Right atrium auricular region (tissue), 2 donors: ENCODE results near the gene AGPAT3. TPM values are rescaled to one million over a fixed set of nuclear protein-coding genes. Genes with fewer than 3 reads are reported as not detected.
A peak's percentile ranks its signal among the peaks of the same experiment; 100 is the strongest.

ENCODE experiments used
- DNase-seq: peaks from one replicate; pipeline ENCODE4 v3.0.0-alpha.2; 2019; ENCODE audit warnings: low spot score
- H3K27ac ChIP-seq, 2 donors: fragments of 200-600 bp; sonication (generic); 1 replicate in 1 of 2; 2 replicates in 1 of 2; pipeline ENCODE4 v1.5.1; 2016 to 2019
- H3K27me3 ChIP-seq, 2 donors: fragments of 200-600 bp; sonication (generic); one replicate each; pipeline versions ENCODE4 v1.5.1 to v1.6.0; 2017 to 2019
- H3K36me3 ChIP-seq: fragments of 200-600 bp; sonication (generic); one replicate; pipeline ENCODE4 v1.5.1; 2016
- H3K4me1 ChIP-seq, 2 donors: fragments of 200-600 bp; sonication (generic); one replicate each; pipeline versions ENCODE4 v1.5.1 to v1.6.0; 2017 to 2019
- H3K4me3 ChIP-seq, 2 donors: fragments of 200-600 bp; sonication (generic); 1 replicate in 1 of 2; 2 replicates in 1 of 2; pipeline ENCODE4 v1.5.1; 2017 to 2019; ENCODE audit warnings: mild to moderate bottlenecking in 1 of 2, moderate library complexity in 1 of 2
- H3K9me3 ChIP-seq, 2 donors: fragments of 200-600 bp; sonication (generic); one replicate each; pipeline ENCODE4 v1.5.1; 2019
- CTCF ChIP-seq, 2 donors: fragments of 200-600 bp; sonication (generic); IDR thresholded peaks; one replicate each; pipeline ENCODE4 v1.5.1; 2019; ENCODE audit warnings: antibody characterized with exemption in 2 of 2
- total RNA-seq, 2 donors: library from RNA; depleted of rRNA; stranded (reverse); fragments of >200 nt; gene quantifications; one replicate each; pipeline ENCODE4 v1.1.0, GENCODE V29; 2016

AGPAT3 gene
- total RNA-seq, 2 donors from 2014 or later: 41.3 to 42.5 TPM

GRCh38 chr21:43954896-43955295 lies 89.9 kb downstream of the AGPAT3 start:
- peaks cover 0 to 49% of the 10 kb centered on the region in 2 donors for H3K4me1 ChIP-seq
- DNase-seq: no peak
- H3K36me3 ChIP-seq: peaks cover 6% of the 10 kb centered on the region
- H3K4me3 ChIP-seq: no peak overlapping the region
- peak overlapping the region; percentile 73 to 89 for H3K27ac ChIP-seq
- no peak for TF ChIP-seq CTCF (IDR thresholded peaks at IDR 0.05)
- H3K9me3 ChIP-seq: no peaks in the 10 kb centered on the region
- H3K27me3 ChIP-seq: no peaks in the 10 kb centered on the region

DNA sequence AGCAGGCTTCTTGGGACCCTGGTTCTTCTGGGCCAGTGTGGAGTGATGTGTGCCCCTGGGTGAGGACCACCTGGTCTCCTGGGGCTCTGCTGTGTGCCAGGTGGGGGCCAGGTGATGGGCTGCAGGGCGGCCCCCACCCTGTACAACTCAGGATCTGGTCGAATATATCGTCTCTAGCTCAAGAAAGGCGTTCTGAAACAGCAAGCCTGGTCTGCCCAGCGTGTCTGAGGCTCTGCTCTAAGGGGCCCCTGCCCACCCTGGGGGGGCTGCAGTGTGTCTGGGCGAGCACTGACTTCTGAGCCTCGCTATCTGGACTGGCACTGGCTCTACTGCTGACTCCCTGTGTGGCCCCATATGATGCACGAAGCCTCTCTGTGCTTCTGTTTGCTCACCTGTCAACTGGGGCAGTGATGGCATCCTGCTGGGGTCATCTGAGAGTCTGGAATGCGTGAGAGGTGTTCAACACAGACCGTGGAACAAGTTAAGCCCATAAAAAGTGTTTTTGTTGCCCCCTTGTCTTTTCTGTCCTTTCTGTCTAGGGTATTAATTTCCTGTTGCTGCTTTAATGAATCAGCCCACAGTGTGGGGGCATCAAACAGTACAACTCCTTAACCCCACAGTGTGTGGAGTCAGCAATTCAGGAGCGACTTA lies 91.1 kb downstream of the AGPAT3 start:
- no peaks in the 10 kb centered on the region for H3K27me3 ChIP-seq
- H3K4me1 ChIP-seq: peaks cover 0 to 49% of the 10 kb centered on the region in 2 donors
- no peaks in the 10 kb centered on the region for H3K9me3 ChIP-seq
- peaks cover 19% of the 10 kb centered on the region for H3K36me3 ChIP-seq
- no peak for DNase-seq
- peak overlapping the region; percentile 73 to 89 for H3K27ac ChIP-seq
- no peak for TF ChIP-seq CTCF (IDR thresholded peaks at IDR 0.05)
- no peak overlapping the region for H3K4me3 ChIP-seq

DNA sequence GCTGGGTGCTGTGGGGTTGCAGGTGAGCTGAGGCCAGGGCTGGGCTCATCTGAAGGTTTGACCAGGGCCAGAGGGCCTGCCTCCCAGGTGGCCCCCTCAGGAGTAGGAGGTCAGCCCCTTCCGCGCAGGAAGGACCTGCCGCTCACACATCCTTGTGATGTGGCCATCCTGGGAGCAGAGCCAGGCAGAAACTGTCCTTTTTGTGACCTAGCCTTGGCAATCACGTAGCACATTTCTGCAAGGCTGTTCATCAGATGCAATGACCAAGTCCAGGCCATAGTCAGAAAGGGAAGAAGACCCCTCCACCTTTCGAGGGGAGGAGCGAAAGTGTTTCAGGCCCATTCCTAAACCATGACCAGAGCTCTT lies 91.6 kb downstream of the AGPAT3 start:
- H3K4me1 ChIP-seq: peaks cover 0 to 49% of the 10 kb centered on the region in 2 donors
- no peak for TF ChIP-seq CTCF (IDR thresholded peaks at IDR 0.05)
- no peak for DNase-seq

DNA sequence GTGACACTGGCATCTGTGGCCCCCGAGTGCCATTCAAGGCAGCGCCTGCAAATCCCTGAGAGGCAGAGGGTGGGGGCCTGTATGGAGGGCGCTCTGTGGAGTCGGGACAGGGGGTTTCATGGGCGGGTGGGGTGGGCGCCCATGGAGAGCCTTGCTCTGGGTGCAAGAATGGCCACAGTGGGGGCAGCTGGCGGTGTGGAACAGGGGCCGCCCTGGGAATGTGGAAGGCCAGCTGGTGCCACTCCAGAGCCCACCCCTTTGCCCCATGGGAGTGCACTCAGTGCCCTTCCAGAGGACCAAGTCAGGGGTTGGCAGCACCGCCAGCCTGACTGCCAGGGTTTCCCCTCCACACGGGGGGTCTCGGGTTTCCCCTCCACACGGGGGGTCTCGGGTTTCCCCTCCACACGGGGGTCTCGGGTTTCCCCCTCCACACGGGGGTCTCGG lies 92.1 kb downstream of the AGPAT3 start:
- H3K9me3 ChIP-seq: no peaks in the 10 kb centered on the region
- no peak for DNase-seq
- H3K27ac ChIP-seq: peak overlapping the region in 1 of 2 donors; percentile 73
- H3K36me3 ChIP-seq: peaks cover 23% of the 10 kb centered on the region
- TF ChIP-seq CTCF (IDR thresholded peaks at IDR 0.05): no peak
- no peaks in the 10 kb centered on the region for H3K27me3 ChIP-seq
- no peak overlapping the region for H3K4me3 ChIP-seq
- peaks cover 0 to 49% of the 10 kb centered on the region in 2 donors for H3K4me1 ChIP-seq

More for the DNA sequence above, 91.6 kb downstream of the AGPAT3 start:
- Histone ChIP-seq H3K36me3 (peaks cover 23% of the 10 kb centered on the region), H3K4me3 (no peak overlapping the region), H3K27me3 (no peaks in the 10 kb centered on the region), H3K9me3 (no peaks in the 10 kb centered on the region), H3K27ac (peak overlapping the region; percentile 73 to 89)

- no peaks in the 10 kb centered on the region for H3K9me3 ChIP-seq
- H3K27ac ChIP-seq: no peak overlapping the region
- H3K27me3 ChIP-seq: no peaks in the 10 kb centered on the region
- H3K4me3 ChIP-seq: no peak overlapping the region
- H3K4me1 ChIP-seq: peaks cover 0 to 46% of the 10 kb centered on the region in 2 donors
- H3K36me3 ChIP-seq: peaks cover 23% of the 10 kb centered on the region
- DNase-seq: no peak
- TF ChIP-seq CTCF (IDR thresholded peaks at IDR 0.05): no peak
These were observed 92.8 kb downstream of the AGPAT3 start for GRCh38 chr21:43957611-43958362.
